Measurements from ENCODE around the gene HMG20A. TPM values are rescaled to one million over a fixed set of nuclear protein-coding genes. Genes with fewer than 3 reads are reported as not detected.

HMG20A gene
- total and polyA plus RNA-seq, 10 of the 15 experiments (the other 5 are each of a cell fraction or from before 2014, with no cell fraction given) = 30.0 to 98.7 (median 46.8) TPM

DNA sequence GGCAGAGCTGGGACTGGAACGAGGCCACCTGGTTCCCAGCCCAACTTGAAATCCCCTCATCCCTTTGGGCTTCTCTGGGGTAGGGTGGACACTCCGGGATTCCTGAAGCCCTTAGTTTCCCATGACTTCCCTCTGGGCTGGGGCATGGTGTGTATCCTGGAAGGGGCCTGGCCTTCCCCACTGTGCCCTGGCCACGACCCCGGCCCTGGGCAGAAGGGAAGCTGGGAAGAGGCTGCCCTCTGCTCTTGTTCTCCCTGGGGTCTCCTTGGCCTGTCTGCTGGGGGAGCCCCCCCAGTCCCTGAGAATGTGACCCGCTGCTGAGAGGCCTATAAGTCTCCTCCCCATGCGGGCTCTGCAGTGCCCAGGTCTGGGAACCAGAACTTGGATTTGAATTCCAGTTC is 107.1 kb downstream of the HMG20A start (continued):
- TF ChIP-seq, protein P1, sequence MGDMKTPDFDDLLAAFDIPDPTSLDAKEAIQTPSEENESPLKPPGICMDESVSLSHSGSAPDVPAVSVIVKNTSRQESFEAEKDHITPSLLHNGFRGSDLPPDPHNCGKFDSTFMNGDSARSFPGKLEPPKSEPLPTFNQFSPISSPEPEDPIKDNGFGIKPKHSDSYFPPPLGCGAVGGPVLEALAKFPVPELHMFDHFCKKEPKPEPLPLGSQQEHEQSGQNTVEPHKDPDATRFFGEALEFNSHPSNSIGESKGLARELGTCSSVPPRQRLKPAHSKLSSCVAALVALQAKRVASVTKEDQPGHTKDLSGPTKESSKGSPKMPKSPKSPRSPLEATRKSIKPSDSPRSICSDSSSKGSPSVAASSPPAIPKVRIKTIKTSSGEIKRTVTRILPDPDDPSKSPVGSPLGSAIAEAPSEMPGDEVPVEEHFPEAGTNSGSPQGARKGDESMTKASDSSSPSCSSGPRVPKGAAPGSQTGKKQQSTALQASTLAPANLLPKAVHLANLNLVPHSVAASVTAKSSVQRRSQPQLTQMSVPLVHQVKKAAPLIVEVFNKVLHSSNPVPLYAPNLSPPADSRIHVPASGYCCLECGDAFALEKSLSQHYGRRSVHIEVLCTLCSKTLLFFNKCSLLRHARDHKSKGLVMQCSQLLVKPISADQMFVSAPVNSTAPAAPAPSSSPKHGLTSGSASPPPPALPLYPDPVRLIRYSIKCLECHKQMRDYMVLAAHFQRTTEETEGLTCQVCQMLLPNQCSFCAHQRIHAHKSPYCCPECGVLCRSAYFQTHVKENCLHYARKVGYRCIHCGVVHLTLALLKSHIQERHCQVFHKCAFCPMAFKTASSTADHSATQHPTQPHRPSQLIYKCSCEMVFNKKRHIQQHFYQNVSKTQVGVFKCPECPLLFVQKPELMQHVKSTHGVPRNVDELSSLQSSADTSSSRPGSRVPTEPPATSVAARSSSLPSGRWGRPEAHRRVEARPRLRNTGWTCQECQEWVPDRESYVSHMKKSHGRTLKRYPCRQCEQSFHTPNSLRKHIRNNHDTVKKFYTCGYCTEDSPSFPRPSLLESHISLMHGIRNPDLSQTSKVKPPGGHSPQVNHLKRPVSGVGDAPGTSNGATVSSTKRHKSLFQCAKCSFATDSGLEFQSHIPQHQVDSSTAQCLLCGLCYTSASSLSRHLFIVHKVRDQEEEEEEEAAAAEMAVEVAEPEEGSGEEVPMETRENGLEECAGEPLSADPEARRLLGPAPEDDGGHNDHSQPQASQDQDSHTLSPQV (IDR thresholded peaks at IDR 0.05) = no peak
- TF ChIP-seq NFXL1 (IDR thresholded peaks at IDR 0.05; ENCODE audit: borderline replicate concordance) = no peak
- no peak for TF ChIP-seq SUPT20H (IDR thresholded peaks at IDR 0.05; ENCODE audit: borderline replicate concordance, control insufficient read depth, low read depth, low read length)
- TF ChIP-seq HCFC1 (IDR thresholded peaks at IDR 0.05; ENCODE audit: low read length) = no peak
- no peak for TF ChIP-seq IKZF2 (IDR thresholded peaks at IDR 0.05)

DNA sequence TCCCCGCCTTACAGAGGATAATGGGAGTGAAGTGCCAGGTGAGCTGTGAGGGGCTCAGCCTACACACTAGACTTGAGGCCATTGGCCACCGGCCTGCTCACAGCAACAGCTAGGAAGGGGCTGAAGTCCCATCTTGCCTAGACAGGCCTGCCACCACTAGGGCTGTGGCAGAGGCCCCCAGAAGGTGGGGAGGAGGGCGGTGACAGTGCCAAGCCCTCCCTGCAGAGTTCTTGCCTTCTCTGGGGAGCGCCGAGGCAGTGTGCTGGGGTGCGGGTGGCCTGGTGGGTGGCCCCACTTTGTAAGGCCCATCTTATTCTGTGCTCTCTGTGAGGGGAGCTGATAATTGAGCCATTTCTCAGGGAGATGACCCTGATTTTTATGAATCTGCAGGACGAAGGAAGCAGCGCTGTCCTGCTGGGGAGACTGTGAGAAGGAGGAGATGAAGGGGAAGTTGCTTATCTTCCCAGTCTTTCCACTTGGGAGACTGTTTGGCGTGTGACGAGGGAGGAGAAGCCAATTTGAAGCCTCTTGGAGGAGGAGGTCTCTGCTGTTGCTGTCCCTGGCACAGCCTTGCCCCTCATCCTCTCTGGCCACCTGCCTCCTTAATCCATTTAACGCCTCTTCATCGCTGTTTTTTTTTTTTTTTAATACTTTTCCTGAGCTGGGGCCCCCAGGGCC is 107.7 kb downstream of the HMG20A start:
- SMC1A ChIA-PET (ENCODE audit: uncharacterized antibody, unreplicated experiment) = interaction anchor here (1.2 kb wide), 1 partner anchor 11 kb away, joined by 3 read pairs; no protein-coding TSS in a partner anchor
- BruUV-seq (replicated peaks) = no TSS peak
- H3K27ac ChIP-seq (ENCODE audit: control insufficient read depth, insufficient read depth) = no peak overlapping the region
- H3K27me3 ChIP-seq (replicated peaks in 1 of 2; ENCODE audit: control insufficient read depth in 2 of 2, insufficient read depth in 2 of 2, low read length in 1 of 2) = no peaks in the 10 kb centered on the region; a peak in 1 of 4 replicates
- DNase-seq (ENCODE audit: low read depth, low spot score) = no peak
- H3K9me3 ChIP-seq (replicated peaks; ENCODE audit: control insufficient read depth, insufficient read depth, low read length) = no peaks in the 10 kb centered on the region
- H3K79me2 ChIP-seq (ENCODE audit: control insufficient read depth, insufficient read depth, low read length) = no peaks in the 10 kb centered on the region
- ATAC-seq = no peak
- intact Hi-C loops (cut with micrococcal nuclease; ENCODE audit: unreplicated experiment) = no loop called here
- no peak for FAIRE-seq
- CTCF ChIA-PET = interaction anchor here (0.7 to 1.7 kb wide), 3 partner anchors 15 to 341 kb away, joined by 3 to 8 read pairs (median 3); no protein-coding TSS in a partner anchor
- no peak overlapping the region for H2AFZ ChIP-seq (ENCODE audit: control insufficient read depth, low read depth, low read length)
- RAD21 ChIA-PET (ENCODE audit: unreplicated experiment) = interaction anchor here (1.0 kb wide), 1 partner anchor 31 kb away, joined by 3 read pairs; no protein-coding TSS in a partner anchor
- no peaks in the 10 kb centered on the region for H3K4me1 ChIP-seq (ENCODE audit: control insufficient read depth, insufficient read depth, low read length)
- 69% methylated on average over 12 of the region's 12 CpGs for WGBS (ENCODE audit: insufficient coverage, insufficient replicate concordance, low lambda C conversion rate, missing lambda C conversion rate)
- H3K36me3 ChIP-seq (ENCODE audit: control insufficient read depth in 2 of 2, insufficient read depth in 2 of 2, low read length in 1 of 2) = no peaks in the 10 kb centered on the region
- H3K4me2 ChIP-seq (ENCODE audit: control insufficient read depth, insufficient read depth) = no peak overlapping the region
- no peaks in the 10 kb centered on the region for H4K20me1 ChIP-seq (ENCODE audit: control insufficient read depth, insufficient read depth)
- in situ Hi-C loops (cut with MboI) = no loop called here
- no peak overlapping the region for H3K9ac ChIP-seq (ENCODE audit: control insufficient read depth, insufficient read depth, low read length)
- POLR2A ChIA-PET = no interaction called here
- H3K4me3 ChIP-seq = no peak overlapping the region
- TF ChIP-seq SIX5 (IDR thresholded peaks at IDR 0.05; ENCODE audit: low read depth, low read length, severe bottlenecking) (no peak), SUPT20H (IDR thresholded peaks at IDR 0.05; ENCODE audit: borderline replicate concordance, control insufficient read depth, low read depth, low read length) (no peak), BHLHE40 (IDR thresholded peaks at IDR 0.05; ENCODE audit: borderline replicate concordance in 1 of 2, low read depth in 2 of 2, low read length in 1 of 2) (no peak), SRF (IDR thresholded peaks at IDR 0.05; ENCODE audit: low read depth in 2 of 2, low read length in 2 of 2) (no peak), CBX5 (IDR thresholded peaks at IDR 0.05; ENCODE audit: low read depth) (no peak), JUNB (IDR thresholded peaks at IDR 0.05) (no peak), ZNF622 (IDR thresholded peaks at IDR 0.05) (no peak), EGR1 (IDR thresholded peaks at IDR 0.05; ENCODE audit: borderline replicate concordance in 1 of 2, low read depth in 2 of 2, low read length in 2 of 2) (no peak), MEF2A (IDR thresholded peaks at IDR 0.05; ENCODE audit: insufficient read depth, low read depth, low read length) (no peak)
- TF ChIP-seq, protein P2, sequence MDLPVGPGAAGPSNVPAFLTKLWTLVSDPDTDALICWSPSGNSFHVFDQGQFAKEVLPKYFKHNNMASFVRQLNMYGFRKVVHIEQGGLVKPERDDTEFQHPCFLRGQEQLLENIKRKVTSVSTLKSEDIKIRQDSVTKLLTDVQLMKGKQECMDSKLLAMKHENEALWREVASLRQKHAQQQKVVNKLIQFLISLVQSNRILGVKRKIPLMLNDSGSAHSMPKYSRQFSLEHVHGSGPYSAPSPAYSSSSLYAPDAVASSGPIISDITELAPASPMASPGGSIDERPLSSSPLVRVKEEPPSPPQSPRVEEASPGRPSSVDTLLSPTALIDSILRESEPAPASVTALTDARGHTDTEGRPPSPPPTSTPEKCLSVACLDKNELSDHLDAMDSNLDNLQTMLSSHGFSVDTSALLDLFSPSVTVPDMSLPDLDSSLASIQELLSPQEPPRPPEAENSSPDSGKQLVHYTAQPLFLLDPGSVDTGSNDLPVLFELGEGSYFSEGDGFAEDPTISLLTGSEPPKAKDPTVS (IDR thresholded peaks at IDR 0.05; ENCODE audit: low read depth, low read length) = no peak
- TF ChIP-seq, protein P3, sequence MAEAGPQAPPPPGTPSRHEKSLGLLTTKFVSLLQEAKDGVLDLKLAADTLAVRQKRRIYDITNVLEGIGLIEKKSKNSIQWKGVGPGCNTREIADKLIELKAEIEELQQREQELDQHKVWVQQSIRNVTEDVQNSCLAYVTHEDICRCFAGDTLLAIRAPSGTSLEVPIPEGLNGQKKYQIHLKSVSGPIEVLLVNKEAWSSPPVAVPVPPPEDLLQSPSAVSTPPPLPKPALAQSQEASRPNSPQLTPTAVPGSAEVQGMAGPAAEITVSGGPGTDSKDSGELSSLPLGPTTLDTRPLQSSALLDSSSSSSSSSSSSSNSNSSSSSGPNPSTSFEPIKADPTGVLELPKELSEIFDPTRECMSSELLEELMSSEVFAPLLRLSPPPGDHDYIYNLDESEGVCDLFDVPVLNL (IDR thresholded peaks at IDR 0.05; ENCODE audit: low read depth, low read length) = no peak
